ENCODE data around the gene ULK2.

Gene ULK2

GRCh38 chr17:19747159-19747719 is 120.5 kb downstream of the ULK2 start:
- DNase-seq = no peak

GRCh38 chr17:19746517-19746916 is 121.2 kb downstream of the ULK2 start:
- no peak for DNase-seq

DNA sequence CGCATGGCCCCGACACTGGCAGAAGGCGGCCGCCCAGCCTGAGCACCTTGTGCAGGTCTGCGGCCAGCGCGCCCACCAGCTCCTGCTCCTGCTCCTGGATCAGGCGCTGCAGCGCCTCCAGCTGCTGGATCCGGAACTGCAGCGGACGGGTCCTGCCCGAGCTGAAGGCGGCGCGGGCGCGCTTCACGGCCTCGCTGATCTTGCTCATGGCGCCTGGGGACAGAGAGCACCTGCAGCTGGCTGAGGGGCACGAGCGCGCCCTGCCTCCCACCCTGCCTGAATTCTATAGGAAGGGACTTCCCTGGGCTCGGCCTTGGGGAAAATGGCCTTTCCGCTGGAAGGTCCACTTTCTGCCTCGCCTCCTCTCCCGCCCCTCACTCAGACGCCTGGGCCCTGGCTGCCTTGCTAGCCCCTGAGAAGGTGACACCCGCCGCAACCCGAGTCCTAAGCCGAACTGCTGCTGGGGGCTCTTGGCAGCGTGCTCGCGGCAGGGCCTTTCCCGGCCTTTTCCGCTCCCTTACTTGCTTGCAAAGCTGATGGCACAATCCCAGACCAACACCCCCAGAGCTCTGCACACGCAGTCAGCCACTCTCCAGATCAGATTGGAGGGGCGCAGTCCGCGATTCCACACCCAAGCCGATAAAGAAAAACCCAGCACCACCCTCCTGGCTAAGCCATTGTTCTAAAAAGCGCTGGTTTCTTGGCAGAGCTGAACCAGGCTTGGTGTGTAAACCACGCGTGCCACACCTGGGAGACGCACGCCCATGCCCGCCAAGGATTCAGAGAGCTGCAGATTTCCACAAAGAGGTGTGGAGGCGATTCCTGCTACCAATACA is 122.6 kb downstream of the ULK2 start:
- DNase-seq = peak; percentile 41

DNA sequence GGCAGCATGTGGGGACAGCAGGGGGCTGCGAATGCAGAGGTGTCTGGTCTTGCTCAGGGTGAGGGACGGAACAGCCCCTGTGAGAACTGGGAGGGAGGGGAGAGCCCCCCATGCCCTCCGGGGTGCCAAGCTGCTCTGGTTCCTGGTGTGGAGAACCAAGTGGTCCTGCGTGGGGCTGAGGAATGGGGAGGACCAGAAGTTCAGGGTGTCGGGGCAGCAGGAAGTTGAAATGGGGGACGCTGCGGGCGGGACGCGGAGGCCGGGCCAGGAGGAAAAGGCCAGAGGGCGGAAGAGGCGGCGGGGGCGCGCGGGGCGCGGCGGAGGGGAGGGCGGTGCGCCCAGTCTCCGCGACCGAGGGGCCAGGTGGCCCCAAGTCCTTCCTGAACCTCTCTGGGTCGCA is 123.2 kb downstream of the ULK2 start:
- DNase-seq = no peak

- DNase-seq = no peak
These were observed 124.3 kb downstream of the ULK2 start for GRCh38 chr17:19743101-19744100.

DNA sequence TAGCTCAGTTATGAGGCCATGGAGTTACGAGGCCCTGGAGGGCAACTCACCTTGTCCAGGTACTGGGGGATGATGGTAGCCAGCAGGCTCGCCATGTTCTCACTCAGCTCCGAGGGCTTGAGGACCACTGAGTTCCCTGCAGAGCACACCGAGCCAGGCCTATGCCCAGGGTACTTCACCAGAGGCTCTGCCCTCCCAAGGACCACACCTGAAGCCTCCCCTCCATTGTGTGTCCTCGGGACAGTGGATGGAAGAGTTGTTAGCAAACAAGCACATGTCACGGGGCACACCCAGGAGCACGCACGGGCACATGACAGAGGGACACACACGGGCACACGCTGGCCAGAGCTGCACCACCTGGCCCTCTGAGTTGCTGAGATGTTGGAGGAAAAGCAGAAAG is 125.2 kb downstream of the ULK2 start:
- no peak for DNase-seq

- no peak for DNase-seq
These were observed 125.8 kb downstream of the ULK2 start for GRCh38 chr17:19741832-19742457.

- DNase-seq = no peak
These were observed 126.8 kb downstream of the ULK2 start for GRCh38 chr17:19740933-19741332.

DNA sequence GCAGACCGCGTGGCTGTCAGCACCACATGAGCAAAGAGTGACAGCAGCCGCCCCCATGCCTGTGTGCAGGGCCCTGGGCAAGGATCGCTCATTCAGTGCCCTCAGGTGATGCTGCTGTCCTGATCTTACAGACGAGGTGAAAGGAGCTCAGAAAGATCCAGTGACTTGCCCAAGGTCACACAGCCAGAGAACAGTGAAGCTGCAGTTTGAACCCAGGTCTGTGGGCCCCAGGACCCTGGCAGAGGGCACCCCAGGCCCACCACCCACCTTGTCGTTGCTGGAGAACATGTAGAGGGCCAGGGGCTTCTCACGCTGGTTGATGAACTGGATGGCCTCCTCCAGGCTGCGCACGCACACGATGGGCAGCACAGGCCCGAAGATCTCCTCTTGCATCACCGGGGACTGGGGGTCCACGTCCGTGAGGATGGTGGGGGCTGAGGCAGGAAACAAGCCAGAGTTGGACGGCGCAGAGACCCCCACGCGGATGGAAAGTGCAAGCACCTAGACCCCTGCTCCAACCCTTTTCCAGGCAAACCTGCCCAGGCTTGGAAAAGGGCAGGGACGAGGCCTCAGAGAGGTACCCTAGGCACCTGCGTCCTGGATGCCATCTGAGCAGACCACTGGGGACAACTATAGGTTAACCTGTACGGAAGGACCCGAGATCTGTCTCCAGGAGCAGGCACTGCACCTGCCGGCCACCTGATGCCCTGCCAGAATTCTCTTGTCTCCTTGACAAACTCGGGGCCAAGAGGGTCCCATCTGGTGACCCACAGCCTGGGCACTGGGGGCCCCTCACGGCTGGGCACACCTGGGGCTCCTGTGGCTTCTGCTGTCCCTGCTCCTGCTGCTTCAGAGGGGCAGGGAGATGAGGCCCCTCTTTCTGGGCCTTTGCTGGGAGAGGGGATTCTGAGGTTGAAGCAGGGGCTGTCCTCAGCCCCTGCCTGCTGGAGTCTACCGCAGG is 128.2 kb downstream of the ULK2 start:
- no peak for DNase-seq

DNA sequence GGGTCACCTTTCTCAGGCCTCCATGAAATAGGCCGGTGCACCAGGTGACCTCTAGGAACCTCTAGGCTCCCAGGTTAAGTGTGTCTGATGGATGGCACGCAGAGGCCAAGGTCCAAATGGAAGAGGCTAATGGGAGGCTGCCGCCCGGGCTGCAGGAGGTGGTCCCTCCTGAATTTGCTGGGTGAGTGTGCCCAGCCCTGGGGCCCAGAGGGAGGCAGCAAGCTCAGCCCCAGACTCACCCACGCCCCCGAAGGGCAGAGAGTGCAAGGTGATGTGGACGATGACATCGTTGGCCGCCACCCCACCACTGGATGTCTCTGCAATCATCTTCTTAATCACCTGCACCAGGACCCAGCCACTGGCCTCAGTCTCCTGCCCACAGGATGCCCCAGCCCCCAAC is 129.0 kb downstream of the ULK2 start:
- DNase-seq = no peak

- DNase-seq = no peak
These were observed 129.7 kb downstream of the ULK2 start for GRCh38 chr17:19738073-19738449.

DNA sequence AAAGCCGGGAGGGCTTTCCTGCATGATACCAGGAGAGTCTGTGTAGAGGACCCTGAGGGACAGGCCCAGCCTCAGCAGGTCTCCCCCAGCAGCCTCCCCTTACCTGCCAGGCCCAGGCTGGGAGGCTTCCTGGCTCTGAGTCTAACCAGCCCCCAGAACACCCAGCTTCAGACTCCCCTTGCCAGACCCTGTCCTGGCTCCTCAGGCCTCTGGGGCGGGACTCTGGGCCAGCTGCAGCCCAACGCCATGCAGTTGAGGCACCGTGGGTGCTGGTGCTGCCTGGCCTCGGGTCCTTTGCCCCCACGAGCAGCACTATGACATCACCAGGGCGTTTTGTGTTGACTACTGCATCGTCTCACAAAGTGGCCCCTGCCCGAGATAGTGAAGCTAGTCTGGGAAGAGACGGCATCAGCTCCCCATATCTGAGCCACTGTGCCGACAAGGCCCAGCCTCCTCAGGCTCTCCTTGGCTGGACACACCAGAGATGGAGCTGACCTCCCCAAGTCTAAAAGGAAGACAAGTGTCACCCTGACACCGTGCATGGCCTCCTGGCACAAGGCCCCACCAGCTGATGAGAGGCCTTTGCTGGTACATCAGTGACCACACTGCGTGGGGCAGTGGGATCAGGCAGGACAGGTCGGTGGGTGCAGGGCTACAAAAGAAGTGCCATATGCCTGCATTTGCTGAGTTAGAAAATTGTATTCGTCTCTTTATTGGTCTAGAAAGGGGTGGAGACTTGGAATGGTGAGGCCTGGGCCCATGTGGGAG is 130.2 kb downstream of the ULK2 start:
- DNase-seq = no peak

DNA sequence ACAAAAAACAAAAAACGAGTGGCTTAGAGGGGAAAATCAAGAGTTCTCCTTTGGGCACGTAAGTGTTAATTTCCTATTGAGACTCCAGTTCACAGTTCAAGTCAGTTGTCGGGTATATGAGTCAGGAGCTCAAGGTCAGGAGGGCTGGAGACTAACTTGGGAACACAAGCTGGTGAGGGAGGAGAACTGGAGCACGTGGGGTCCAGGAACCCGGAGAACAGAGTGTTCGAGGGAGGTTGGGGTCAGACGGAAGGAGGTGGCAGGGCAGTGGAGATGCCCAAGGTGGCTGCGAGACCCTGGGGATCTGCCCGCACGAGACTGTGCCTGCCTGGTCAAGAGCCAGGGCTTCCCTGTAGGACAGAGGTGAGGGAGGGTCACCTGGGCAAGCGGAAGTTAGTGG is 131.7 kb downstream of the ULK2 start:
- no peak for DNase-seq

- no peak for DNase-seq
These were observed 133.7 kb downstream of the ULK2 start for GRCh38 chr17:19733953-19734526.

GRCh38 chr17:19731626-19732025 is 136.1 kb downstream of the ULK2 start:
- no peak for DNase-seq

DNA sequence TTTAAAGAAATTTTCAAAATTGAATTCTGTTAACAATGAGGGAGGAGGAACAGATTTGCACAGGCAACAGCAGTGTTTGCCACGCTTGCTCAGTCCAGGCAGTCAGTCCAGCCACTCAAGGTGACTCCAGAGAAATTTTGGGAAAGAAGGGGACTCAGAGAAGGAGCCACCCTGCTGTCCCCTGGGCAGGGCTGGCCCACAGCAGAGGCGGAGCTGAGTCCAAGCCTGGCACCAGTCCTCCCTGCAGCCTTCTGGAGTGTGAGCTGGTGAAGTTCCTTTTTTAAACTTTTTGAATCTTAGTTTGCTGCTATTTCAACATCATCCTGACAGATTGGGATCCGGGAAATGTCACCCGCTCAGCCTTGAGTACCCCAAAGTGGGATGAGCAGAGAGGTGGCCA is 136.9 kb downstream of the ULK2 start:
- no peak for DNase-seq

DNA sequence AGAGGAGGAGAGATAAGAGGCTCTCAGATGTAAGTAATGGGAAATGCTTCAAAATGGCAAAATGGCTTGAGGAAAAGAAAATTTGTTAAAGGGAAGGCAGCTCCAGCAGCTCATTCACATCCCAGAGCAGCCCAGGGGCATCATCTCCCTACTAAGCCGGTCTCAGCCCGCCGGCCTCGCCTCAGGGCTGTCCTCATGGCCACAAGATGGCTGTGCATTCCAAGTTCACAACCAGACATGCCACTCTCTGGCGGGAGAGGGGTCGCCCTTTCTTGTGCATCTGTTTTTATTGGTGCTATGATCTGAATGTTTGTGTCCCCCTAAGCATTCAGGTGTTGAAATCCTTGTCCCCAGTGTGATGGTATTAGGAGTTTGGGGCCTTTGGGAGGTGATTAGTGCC is 137.8 kb downstream of the ULK2 start:
- DNase-seq = no peak

DNA sequence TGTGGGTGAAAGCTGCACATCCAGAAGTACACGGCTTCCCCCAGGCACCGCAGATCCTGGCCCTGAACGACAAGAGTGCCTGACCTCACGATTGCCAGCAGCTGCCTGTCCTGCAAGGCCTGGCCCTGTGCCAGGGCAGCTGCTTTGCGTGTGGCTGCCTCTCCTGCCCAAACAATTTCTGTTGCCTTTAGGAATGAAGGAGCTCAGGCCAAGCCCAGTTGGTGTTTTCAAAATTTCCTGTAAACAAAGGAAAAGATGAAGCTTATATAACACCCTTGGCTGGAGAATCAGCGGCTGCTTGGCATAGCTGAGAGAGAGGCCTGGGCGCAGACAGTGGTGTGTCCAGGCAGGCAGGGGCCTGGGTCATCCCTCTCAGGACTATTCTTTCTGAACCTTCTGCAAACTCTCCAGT is 139.6 kb downstream of the ULK2 start:
- peak; percentile 32 for DNase-seq

- no peak for DNase-seq
These were observed 140.1 kb downstream of the ULK2 start for GRCh38 chr17:19727501-19728078.

Measured in fibroblast of skin of abdomen (primary cell).